Left forelimb (tissue), 1 donor: ENCODE measurements around the gene CIAO2B.
"Not testable (repeated sequence)": the region's sequence is repeated elsewhere in the genome, so short reads cannot be mapped to it uniquely, and the experiment has no call there.

Source experiments
- DNase-seq: peaks from one replicate; pipeline ENCODE4 v3.0.0-alpha.2; 2018; ENCODE audit warnings: low spot score

CIAO2B gene

GRCh38 chr16:66903544-66904427 lies 30.4 kb downstream of the CIAO2B start:
- DNase-seq: no peak

- no peak for DNase-seq
Observed at GRCh38 chr16:66902648-66903543, 31.3 kb downstream of the CIAO2B start.

GRCh38 chr16:66901626-66902025 lies 32.6 kb downstream of the CIAO2B start:
- DNase-seq: no peak

- no peak for DNase-seq
Observed at GRCh38 chr16:66900721-66901441, 33.3 kb downstream of the CIAO2B start.

- no peak for DNase-seq
Observed at GRCh38 chr16:66899945-66900710, 34.1 kb downstream of the CIAO2B start.

- DNase-seq: no peak
Observed at GRCh38 chr16:66899310-66899944, 34.8 kb downstream of the CIAO2B start.

- DNase-seq: no peak
Observed at GRCh38 chr16:66898933-66899309, 35.3 kb downstream of the CIAO2B start.

GRCh38 chr16:66898207-66898606 lies 36.0 kb downstream of the CIAO2B start:
- DNase-seq: no peak

- DNase-seq: not testable (repeated sequence)
Observed at GRCh38 chr16:66896682-66897081, 37.5 kb downstream of the CIAO2B start.

GRCh38 chr16:66895999-66896398 lies 38.2 kb downstream of the CIAO2B start:
- no peak for DNase-seq

GRCh38 chr16:66895689-66895979 lies 38.6 kb downstream of the CIAO2B start:
- no peak for DNase-seq

- no peak for DNase-seq
Observed at GRCh38 chr16:66894948-66895688, 39.1 kb downstream of the CIAO2B start.

GRCh38 chr16:66894055-66894454 lies 40.1 kb downstream of the CIAO2B start:
- DNase-seq: no peak

- no peak for DNase-seq
Observed at GRCh38 chr16:66891797-66892196, 42.4 kb downstream of the CIAO2B start.

GRCh38 chr16:66891360-66891759 lies 42.8 kb downstream of the CIAO2B start:
- DNase-seq: no peak

GRCh38 chr16:66890799-66891198 lies 43.4 kb downstream of the CIAO2B start:
- no peak for DNase-seq

- no peak for DNase-seq
Observed at GRCh38 chr16:66889622-66890021, 44.6 kb downstream of the CIAO2B start.

GRCh38 chr16:66888647-66889615 lies 45.3 kb downstream of the CIAO2B start:
- DNase-seq: no peak

- no peak for DNase-seq
Observed at GRCh38 chr16:66886914-66887313, 47.3 kb downstream of the CIAO2B start.
